ENCODE data around the gene SEMA5A.

SEMA5A gene

GRCh38 chr5:9555961-9556360 is 10.1 kb upstream of the SEMA5A start:
- H3K27ac Mint-ChIP-seq: no peak overlapping the region
- H3K9me3 Mint-ChIP-seq (ENCODE audit: low read depth): no peaks in the 10 kb centered on the region
- H3K27me3 Mint-ChIP-seq: peaks cover under 1% of the 10 kb centered on the region

DNA sequence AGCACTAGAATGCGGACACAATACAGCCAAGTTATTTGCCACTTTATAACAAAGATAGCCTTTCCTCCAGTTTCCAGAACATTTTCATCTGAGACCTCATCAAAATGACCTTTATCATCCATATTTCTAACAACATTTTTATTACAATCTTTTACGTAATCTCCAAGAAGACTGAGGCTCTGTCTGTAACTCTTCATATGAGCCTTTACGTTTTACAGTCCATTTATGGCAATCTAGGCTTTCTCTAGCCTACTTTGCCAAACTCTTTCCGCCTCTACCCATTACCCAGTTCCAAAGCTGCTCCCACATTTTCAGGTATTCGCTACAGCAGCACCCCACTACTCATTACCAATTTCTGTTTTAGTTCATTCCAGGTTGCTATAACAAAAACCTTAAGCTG is 8.2 kb upstream of the SEMA5A start:
- Mint-ChIP-seq H3K27ac (no peak overlapping the region), H3K4me1 (ENCODE audit: low read depth) (no peaks in the 10 kb centered on the region), H3K27me3 (peaks cover 5% of the 10 kb centered on the region), H3K36me3 (no peaks in the 10 kb centered on the region), H3K9me3 (ENCODE audit: low read depth) (no peaks in the 10 kb centered on the region), H3K4me3 (no peak overlapping the region)

More at GRCh38 chr5:9555961-9556360, 10.1 kb upstream of the SEMA5A start:
- Mint-ChIP-seq H3K36me3 (no peaks in the 10 kb centered on the region), H3K4me1 (ENCODE audit: low read depth) (no peaks in the 10 kb centered on the region), H3K4me3 (no peak overlapping the region)

DNA sequence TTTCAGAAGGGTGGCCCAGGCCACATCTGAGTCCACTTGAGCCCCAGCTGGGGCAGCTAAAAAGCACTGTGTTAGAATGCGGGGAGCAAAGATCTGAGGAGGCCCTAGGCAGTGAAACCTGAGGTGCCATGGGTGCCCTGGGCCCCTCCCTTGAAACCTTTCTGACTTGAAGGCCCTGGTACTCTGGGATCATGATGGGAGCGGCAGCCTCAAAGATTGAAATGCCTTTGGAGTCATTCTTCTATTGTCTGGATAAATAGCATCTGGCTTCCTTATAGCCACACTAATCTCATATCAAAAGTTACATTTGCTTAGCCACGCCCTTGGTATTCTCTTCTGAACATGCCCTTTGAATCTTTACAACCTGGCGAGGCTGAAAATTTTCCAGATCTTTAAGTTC is 7.7 kb upstream of the SEMA5A start:
- Mint-ChIP-seq H3K27me3 (peaks cover 5% of the 10 kb centered on the region), H3K27ac (no peak overlapping the region), H3K4me1 (ENCODE audit: low read depth) (no peaks in the 10 kb centered on the region), H3K4me3 (no peak overlapping the region), H3K9me3 (ENCODE audit: low read depth) (no peaks in the 10 kb centered on the region), H3K36me3 (no peaks in the 10 kb centered on the region)

DNA sequence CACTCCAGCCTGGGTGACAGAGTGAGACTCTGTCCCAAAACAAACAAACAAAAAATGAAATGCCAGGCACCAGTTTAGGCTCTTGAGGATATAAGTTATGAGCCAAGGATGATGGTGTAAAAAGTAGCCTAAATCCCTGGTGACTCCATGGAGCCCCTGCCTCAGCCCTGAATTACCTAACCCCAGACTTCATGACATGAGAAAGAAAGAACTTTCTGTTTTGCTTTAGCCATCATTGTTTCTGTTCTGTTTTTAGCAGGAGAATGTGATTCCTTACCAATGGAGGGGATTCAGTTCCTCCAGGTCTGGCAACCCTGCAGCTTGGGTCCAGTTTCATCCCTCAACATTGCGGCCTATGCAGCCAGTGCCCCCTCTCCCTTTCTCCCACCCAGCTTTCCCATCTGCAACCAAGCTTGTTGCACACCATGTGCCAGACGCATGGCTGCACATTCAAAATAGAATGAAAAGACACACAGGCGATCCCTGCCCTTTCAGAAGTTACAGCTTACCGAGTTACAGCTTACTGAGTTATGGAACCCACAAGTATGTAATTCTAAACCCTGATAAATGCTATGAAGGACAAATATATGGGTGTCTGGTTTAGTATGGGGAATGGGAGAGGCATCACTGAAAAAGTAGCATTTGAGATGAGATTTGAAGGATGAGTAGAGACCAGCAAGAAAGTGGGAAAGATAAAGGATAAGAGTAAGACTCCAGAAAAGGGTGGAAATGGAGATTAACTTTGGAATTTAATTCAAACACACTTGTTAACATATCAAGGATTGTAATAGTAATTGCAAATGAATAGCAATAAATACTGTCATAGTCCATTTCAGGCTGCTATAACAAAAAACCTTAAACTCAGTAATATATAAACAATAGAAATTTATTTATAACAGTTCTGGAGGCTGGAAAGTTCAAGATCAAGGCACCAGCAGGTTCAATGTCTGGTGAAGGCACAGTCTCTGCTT is 6.0 kb upstream of the SEMA5A start:
- no peaks in the 10 kb centered on the region for H3K36me3 Mint-ChIP-seq
- no peaks in the 10 kb centered on the region for H3K9me3 Mint-ChIP-seq (ENCODE audit: low read depth)

GRCh38 chr5:9549941-9550340 is 4.1 kb upstream of the SEMA5A start:
- Mint-ChIP-seq H3K27ac (no peak overlapping the region), H3K4me1 (ENCODE audit: low read depth) (peaks cover 4% of the 10 kb centered on the region), H3K27me3 (peaks cover 9% of the 10 kb centered on the region), H3K36me3 (no peaks in the 10 kb centered on the region), H3K9me3 (ENCODE audit: low read depth) (no peaks in the 10 kb centered on the region), H3K4me3 (no peak overlapping the region)

More for the DNA sequence above, 6.0 kb upstream of the SEMA5A start:
- no peak overlapping the region for H3K4me3 Mint-ChIP-seq
- H3K4me1 Mint-ChIP-seq (ENCODE audit: low read depth): no peaks in the 10 kb centered on the region
- H3K27me3 Mint-ChIP-seq: peaks cover 5% of the 10 kb centered on the region
- H3K27ac Mint-ChIP-seq: no peak overlapping the region

GRCh38 chr5:9547122-9547947 is 1.5 kb upstream of the SEMA5A start:
- H3K27ac Mint-ChIP-seq: no peak overlapping the region
- H3K36me3 Mint-ChIP-seq: no peaks in the 10 kb centered on the region
- H3K4me3 Mint-ChIP-seq: no peak overlapping the region
- H3K27me3 Mint-ChIP-seq: peaks cover 18% of the 10 kb centered on the region
- H3K4me1 Mint-ChIP-seq (ENCODE audit: low read depth): peaks cover 9% of the 10 kb centered on the region
- H3K9me3 Mint-ChIP-seq (ENCODE audit: low read depth): no peaks in the 10 kb centered on the region

- no peak overlapping the region for H3K27ac Mint-ChIP-seq
- H3K36me3 Mint-ChIP-seq: no peaks in the 10 kb centered on the region
- no peaks in the 10 kb centered on the region for H3K9me3 Mint-ChIP-seq (ENCODE audit: low read depth)
- H3K27me3 Mint-ChIP-seq: peaks cover 19% of the 10 kb centered on the region
- H3K4me3 Mint-ChIP-seq: no peak overlapping the region
- H3K4me1 Mint-ChIP-seq (ENCODE audit: low read depth): peaks cover 9% of the 10 kb centered on the region
Measured at GRCh38 chr5:9545136-9545991, 511 bp downstream of the SEMA5A start.

- H3K27me3 Mint-ChIP-seq: peaks cover 18% of the 10 kb centered on the region
- peaks cover 9% of the 10 kb centered on the region for H3K4me1 Mint-ChIP-seq (ENCODE audit: low read depth)
- no peak overlapping the region for H3K27ac Mint-ChIP-seq
- no peaks in the 10 kb centered on the region for H3K9me3 Mint-ChIP-seq (ENCODE audit: low read depth)
- H3K4me3 Mint-ChIP-seq: peak overlapping the region; percentile 38
- H3K36me3 Mint-ChIP-seq: no peaks in the 10 kb centered on the region
Measured at GRCh38 chr5:9544502-9545135, 1.3 kb downstream of the SEMA5A start.

- H3K4me1 Mint-ChIP-seq (ENCODE audit: low read depth): peaks cover 9% of the 10 kb centered on the region
- no peak overlapping the region for H3K27ac Mint-ChIP-seq
- H3K27me3 Mint-ChIP-seq: peaks cover 18% of the 10 kb centered on the region
- H3K4me3 Mint-ChIP-seq: peak overlapping the region; percentile 38
- no peaks in the 10 kb centered on the region for H3K36me3 Mint-ChIP-seq
- H3K9me3 Mint-ChIP-seq (ENCODE audit: low read depth): no peaks in the 10 kb centered on the region
Measured at GRCh38 chr5:9544056-9544455, 1.8 kb downstream of the SEMA5A start.

DNA sequence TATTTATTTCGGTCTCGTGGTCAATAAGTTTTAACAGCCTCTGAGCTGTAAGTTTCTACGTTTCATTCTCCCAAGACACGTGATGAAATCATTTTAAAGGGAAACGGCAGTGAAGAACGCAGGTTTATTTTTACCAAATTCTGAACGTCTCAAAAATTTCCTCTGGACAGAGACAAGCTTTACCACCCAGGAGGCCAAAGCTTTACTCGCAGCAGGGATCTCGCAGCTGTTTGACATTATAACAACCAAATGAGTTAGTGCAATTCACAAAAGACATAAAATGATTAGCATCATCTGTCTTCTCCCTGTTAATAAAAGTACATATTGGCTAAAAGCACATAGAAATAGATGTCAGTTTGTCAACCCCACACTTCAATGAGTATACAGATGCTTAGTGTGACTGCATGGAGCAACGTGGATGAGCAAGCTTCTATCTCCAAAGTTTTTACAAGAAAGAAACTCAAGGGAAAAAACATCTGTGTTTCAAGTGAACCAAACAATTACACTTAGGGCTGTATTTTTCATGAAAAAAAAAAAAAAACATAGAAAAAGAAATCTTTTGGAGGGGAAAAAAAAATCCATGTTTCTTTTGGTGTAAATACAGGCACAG is 2.5 kb downstream of the SEMA5A start:
- Mint-ChIP-seq H3K27me3 (peaks cover 18% of the 10 kb centered on the region), H3K4me3 (no peak overlapping the region), H3K36me3 (no peaks in the 10 kb centered on the region), H3K27ac (no peak overlapping the region), H3K9me3 (ENCODE audit: low read depth) (no peaks in the 10 kb centered on the region), H3K4me1 (ENCODE audit: low read depth) (peaks cover 9% of the 10 kb centered on the region)

DNA sequence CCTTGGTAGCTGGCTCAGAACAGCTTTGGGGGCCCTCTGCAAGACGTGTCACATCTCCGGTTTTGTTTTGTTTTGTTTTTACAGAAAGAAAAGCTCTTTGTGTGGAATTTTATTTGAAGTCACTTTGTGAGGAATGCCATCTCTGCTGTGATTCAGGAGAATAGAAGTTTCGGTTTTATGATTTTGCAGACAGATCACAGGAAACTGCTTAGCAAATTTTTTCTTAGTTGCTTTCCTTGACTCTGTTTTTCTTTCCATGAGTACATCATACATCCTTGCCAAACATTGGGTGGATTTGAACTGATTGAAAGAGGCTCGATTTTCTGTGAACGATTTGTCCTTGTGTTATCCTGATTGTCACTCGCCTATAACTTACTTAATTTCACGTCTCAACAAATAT is 5.1 kb downstream of the SEMA5A start:
- Mint-ChIP-seq H3K4me1 (ENCODE audit: low read depth) (peaks cover 5% of the 10 kb centered on the region), H3K9me3 (ENCODE audit: low read depth) (no peaks in the 10 kb centered on the region), H3K4me3 (no peak overlapping the region), H3K27me3 (peaks cover 13% of the 10 kb centered on the region), H3K27ac (no peak overlapping the region), H3K36me3 (no peaks in the 10 kb centered on the region)

DNA sequence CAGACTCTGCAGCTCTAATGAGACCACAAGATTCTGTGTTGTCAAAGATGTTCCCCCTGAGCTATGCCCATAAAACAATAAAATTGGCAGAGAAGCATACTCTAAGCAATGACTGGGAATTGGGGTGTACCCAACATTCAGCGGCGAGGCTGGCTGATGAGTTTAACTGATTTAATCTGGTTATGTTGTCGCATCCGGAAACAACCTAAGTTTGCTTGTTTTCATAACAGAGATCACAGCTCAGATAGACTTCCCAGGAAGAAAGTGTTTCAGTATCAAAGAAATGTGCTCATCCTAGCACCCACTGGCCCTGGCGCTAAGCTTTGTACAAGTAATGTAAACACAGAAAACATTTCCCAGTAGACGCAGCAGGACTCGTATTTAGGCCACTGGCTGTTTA is 7.4 kb downstream of the SEMA5A start:
- H3K36me3 Mint-ChIP-seq: no peaks in the 10 kb centered on the region
- no peak overlapping the region for H3K4me3 Mint-ChIP-seq
- peaks cover 11% of the 10 kb centered on the region for H3K27me3 Mint-ChIP-seq
- H3K27ac Mint-ChIP-seq: no peak overlapping the region
- no peaks in the 10 kb centered on the region for H3K9me3 Mint-ChIP-seq (ENCODE audit: low read depth)
- H3K4me1 Mint-ChIP-seq (ENCODE audit: low read depth): no peaks in the 10 kb centered on the region

GRCh38 chr5:9537223-9538141 is 8.4 kb downstream of the SEMA5A start:
- no peak overlapping the region for H3K27ac Mint-ChIP-seq
- peaks cover 7% of the 10 kb centered on the region for H3K27me3 Mint-ChIP-seq
- H3K36me3 Mint-ChIP-seq: no peaks in the 10 kb centered on the region
- no peak overlapping the region for H3K4me3 Mint-ChIP-seq
- H3K4me1 Mint-ChIP-seq (ENCODE audit: low read depth): no peaks in the 10 kb centered on the region
- no peaks in the 10 kb centered on the region for H3K9me3 Mint-ChIP-seq (ENCODE audit: low read depth)
